Measurements from ENCODE around the gene EFNA2. TPM values are rescaled to one million over a fixed set of nuclear protein-coding genes. Genes with fewer than 3 reads are reported as not detected.

EFNA2 gene
- total and polyA plus RNA-seq, 2 of the 8 experiments (the other 6 are each of a cell fraction or from before 2014, with no cell fraction given), result 4.0 to 7.0 TPM

GRCh38 chr19:1285737-1286360 is at the start of gene EFNA2 (continued):
- TF ChIP-seq ZNF274 (IDR thresholded peaks at IDR 0.05; ENCODE audit: borderline replicate concordance, extremely low read depth, low read length) (no peak), NANOG (IDR thresholded peaks at IDR 0.05; ENCODE audit: insufficient read depth, low read depth, low read length, poor library complexity, severe bottlenecking) (no peak), TAF1 (IDR thresholded peaks at IDR 0.05; ENCODE audit: low read depth, low read length) (no peak), TEAD4 (IDR thresholded peaks at IDR 0.05; ENCODE audit: low read depth, low read length) (no peak), BCL11A (IDR thresholded peaks at IDR 0.05; ENCODE audit: low read depth in 2 of 2, low read length in 2 of 2) (no peak)
